GM21360 (cell line): ENCODE data around the gene ACP4.
"Not testable (repeated sequence)": the region's sequence is repeated elsewhere in the genome, so short reads cannot be mapped to it uniquely, and the experiment has no call there.

Source experiments
- ATAC-seq: cut with Tn5 transposase; IDR thresholded peaks from one replicate; pipeline ENCODE4 v1.9.1; 2021; ENCODE audit warnings: mild to moderate bottlenecking, moderate library complexity; ENCODE audit not compliant: unreplicated experiment

The ACP4 gene

DNA sequence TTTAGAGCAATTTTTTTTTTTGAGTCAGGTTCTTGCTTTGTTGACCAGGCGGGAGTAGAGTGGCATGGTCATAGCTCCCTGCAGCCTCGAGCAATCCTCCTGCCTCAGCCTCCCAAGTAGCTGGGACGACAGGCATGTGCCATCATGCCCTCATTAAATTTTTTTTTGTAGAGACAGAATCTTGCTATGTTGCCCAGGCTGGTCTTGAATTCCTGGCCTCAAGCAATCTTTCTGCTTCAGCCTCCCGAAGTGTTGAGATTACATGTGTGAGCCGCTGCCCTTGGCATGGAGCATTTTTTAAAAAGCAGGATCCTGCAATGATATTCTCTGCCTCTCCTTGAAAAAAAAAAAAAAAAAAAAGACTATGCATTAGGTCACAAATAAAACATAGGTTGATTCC is 14.1 kb upstream of the ACP4 start:
- ATAC-seq: no peak

DNA sequence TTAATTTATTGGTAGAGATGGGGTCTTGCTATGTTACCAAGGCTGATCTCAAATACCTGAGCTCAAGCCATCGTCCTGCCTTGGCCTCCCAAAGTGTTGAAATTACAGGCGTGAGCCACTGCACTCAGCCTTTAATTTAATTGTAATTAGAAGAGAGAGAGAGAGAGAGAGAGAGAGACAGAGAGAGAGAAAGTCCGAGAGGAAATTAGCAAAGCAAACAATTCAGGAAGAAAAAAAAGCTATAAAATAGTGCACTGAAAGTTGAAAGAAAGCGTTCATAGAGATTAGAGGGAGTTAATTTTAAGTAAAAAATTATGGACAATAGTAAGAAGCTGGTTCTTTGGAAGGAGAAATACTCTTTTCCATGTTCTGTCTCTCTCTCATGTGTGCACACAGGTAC is 13.0 kb upstream of the ACP4 start:
- ATAC-seq: no peak

DNA sequence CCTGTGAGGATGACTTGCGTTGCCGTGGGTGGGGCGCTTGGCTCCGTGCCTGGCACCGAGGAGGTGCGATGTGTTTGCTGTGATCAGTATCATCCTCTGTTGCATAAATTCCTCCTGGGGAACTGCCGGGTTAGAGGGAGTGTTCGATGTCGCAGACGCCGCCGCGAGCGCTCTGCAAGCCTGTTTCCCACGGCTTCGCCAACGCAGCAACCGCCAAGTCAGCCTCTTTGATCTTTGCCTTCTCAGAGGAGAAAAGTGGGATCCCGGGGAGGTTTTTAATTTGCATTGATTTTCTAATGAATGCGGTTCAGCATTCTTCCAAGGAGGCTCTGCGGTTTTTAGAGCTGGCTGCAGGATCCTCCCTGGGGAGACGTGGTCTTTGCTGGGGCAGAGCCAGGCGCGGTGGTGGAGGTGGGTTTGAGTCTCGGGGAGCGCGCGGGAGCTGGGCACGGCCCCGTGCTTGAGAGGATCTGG is 12.3 kb upstream of the ACP4 start:
- ATAC-seq: no peak

DNA sequence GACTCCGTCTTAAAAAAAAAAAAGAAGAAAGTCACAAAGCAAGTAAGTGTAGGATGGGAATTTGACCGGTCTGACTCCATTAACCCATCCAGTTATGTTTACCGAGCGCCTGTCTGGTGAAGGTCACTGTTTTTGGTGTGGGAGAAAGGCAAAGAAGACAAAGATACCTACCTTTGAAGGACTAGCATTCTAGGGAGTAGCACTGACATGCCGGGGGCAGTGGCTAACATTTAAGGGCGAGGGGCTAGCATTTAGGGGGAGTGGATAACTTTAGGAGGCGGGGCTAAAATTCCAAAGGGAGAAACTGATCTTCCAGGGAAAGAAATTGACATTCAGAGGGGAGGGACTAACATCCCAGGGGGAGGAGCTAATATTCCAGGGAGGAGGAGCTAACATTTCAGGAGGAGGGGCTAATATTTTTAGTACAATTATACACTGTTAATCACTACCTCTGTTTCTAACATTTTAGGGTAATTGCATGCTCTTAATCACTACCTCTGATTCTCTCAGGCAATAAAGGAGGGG is 11.2 kb upstream of the ACP4 start:
- ATAC-seq: no peak

DNA sequence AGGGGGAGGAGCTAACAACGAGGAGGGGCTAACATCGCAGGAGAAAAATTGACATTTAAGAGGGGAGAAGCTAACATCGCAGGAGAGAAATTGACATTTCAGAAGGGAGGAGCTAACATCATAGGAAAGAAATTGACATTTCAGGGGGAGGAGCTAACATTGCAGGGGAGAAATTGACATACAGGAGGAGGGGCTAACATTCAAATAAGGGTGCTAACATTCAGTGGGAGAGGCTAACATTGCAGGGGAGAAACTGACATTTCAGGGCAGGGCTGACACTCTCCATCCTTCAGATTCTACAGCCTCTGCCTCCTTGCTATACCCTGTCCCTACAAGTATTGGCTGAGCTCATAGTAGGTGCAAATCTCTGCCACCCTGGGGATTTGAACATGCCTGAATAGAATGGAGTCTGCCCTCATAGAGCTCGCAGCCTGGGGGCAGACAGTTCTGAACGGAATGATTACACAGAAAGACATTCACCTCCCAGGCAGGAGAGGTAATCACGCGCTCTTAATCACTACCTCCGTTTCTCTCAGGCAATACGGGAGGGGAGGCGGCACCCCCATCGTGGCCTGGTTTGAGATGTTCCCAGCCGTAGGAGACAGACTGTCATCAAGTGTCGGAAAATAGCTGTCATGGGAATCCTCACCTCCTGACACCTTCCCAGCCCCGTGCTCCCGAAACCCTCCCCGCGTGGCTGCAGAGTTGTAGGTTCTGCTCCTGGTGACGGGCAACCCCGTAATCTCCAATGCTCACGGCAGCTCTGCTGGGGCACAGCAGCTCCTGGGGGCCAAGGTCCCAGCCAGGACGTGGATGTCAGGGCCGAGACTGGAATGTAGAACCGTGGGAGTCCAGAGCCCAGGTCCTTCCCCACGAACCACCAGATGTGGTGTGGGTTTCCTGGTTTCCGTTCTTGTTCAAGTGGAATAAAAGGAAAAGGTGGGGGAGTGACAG is 10.4 kb upstream of the ACP4 start:
- ATAC-seq: no peak

DNA sequence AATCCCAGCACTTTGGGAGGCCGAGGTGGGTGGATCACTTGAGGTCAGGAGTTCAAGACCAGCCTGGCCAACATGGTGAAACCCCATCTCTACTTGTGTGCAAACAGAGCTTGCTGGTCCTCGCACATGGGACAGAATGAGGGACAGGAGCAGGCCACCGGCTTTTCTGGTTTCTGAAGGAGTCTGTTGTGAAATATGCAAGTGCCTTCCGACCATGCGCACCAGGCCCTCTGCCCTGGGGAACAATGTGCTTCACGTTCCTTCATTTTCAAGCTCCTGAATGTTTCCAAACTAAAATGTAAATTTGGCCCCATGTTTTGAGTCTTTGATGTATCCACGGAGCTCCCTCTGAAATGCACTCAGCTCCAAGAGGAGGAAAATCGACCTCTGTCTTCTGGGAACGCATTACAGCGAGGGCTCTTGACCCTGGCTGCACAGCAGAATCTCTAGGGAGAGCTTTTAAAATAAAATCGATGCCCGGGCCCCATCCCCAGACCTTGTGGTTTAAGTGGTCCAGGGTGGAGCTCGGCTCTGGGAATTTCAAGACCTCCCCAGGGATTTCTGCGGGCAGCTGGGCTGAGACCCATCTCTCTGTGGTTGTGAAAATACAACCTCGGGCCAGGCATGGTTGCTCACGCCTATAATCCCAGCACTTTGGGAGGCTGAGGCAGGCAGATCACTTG is 9.3 kb upstream of the ACP4 start:
- ATAC-seq: no peak

DNA sequence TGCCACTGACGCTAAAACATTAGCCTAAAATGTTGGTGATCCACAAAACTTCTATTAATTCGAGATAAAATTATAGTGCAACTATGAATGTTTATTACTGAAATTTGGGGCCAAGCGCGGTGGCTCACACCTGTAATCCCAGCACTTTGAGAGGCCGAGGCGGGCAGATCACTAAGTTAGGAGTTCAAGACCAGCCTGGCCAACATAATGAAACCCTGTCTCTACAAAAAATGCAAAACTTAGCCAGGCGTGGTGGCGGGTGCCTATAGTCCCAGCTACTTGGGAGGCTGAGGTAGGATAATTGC is 6.4 kb upstream of the ACP4 start:
- not testable (repeated sequence) for ATAC-seq

DNA sequence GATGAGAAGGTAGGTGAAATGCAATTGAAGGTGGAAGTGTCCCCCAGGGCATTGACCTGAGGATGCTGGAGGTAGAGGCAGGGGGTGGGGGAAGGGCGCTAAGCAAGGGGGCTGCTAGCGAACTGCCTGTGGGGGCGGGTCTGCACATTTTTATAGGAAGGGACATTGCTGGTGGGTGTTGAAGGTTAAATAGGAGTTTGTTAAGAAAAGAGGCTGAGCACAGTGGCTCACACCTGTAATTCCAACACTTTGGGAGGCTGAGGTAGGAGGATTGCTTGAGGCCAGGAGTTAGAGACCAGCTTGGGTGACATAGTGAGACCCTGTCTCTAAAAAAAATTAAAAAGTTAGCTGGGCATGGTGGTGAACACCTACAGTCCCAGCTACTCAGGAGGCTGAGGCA is 5.5 kb upstream of the ACP4 start:
- ATAC-seq: no peak

DNA sequence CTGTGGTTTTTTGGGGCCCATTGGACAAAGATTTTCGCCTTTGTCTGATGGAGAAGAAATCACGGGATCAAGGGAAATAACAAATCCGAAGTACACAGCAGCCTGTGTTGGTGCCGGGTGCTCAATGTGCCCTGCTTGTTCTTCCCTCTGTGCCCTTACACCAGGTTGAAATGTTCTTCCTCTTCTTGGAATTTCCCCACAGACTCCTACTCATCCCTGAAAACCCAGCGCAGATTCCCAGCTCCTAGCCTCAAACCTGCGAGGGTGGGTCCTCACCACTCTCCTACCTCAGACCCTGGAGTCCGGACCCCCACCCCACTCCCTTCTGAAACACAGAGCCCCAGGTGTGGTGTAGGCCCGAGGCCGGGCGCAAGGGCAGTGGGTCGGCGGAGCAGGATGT is 4.9 kb upstream of the ACP4 start:
- no peak for ATAC-seq

DNA sequence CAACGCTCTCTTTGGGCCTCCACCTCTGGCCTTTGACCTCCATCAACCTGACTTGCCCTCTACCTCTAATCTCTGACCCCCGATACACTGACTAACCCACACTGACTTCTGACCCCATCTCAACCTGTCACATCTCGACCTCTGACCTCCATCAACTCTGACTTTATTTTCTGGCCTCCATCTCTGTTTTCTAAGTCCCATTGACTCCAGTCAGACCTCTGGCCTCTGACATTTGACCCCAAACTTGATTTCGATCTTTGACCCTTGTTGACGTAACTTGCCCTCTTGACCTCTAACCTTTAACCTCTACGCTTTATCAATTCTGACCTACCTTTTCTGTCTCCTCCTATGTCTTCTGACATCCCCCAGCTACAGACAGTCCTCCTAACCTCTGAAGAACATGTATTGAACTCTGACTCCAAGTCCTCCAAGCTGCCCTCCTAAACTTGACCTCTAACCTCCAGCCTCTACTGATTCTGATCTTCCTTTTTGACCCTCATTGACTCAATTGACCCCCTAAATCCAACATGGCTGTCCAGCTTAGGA is 780 bp downstream of the ACP4 start:
- ATAC-seq: no peak

DNA sequence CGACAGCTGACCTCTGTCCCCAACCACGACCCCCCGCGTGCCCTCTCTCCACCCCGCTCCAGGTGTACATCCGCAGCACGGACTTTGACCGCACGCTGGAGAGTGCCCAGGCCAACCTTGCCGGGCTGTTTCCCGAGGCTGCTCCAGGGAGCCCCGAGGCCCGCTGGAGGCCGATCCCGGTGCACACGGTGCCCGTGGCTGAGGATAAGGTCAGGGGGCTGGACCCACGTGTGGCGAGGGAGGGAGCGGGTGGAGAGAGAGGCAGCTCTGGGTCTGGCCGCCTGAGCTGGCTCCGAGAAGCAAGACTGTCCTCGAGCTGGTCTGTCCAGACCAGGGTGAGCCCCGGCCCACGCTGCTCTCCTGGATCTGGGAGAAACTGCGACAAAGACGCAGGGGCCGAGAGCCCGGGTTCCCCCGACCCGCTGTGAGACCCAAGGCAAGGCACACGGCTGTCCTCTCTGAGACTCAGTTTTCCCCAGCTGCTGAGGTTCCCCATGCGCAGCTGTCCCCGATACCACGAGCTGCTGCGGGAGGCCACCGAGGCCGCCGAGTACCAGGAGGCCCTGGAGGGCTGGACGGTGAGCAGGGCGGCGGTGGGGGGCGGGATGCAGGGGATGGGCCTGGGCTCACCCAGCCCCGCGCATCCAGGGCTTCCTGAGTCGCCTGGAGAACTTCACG is 1.5 kb downstream of the ACP4 start:
- ATAC-seq: no peak

DNA sequence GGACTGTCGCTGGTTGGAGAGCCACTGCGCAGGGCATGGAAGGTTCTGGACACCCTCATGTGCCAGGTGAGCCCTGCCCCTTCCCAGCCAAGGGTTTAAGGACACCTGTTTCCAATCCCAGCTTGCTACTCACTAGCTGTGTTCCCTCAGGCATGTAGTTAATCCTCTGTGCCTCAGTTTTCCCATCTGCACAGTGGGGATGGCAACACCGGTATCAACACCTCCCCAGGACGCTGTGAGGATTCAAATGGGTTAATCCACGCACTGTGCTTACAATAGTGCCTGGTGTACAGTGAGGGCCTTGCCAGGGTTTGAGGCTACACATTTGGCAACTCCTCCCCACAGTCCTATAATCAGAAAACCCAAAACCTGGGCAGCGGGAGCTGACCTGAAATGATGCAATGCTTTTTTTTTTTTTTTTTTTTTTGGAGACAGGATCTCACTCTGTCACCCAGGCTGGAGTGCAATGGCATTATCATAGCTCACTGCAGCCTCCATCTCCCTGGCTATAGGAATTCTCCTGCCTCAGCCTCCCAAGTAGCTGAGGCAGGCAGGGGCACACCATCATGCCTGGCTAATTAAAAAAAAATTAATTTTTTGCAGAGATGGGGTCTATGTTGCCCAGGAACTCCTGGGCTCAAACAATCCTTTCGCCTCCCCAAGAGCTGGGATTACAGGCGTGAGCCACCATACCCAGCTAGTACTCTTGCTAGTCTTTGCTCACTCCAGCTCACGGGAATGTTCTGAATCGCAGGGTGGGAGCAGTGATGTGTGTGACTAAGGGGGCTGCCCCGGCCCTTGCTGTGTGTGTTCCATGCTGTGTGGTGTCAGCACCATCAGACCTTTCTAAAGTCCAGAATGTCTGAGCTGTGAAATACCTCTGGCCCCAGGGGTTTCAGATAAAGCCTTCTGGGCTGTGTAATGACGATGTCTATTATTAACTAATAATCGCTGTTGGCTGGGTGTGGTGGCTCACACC is 2.3 kb downstream of the ACP4 start:
- ATAC-seq: no peak

DNA sequence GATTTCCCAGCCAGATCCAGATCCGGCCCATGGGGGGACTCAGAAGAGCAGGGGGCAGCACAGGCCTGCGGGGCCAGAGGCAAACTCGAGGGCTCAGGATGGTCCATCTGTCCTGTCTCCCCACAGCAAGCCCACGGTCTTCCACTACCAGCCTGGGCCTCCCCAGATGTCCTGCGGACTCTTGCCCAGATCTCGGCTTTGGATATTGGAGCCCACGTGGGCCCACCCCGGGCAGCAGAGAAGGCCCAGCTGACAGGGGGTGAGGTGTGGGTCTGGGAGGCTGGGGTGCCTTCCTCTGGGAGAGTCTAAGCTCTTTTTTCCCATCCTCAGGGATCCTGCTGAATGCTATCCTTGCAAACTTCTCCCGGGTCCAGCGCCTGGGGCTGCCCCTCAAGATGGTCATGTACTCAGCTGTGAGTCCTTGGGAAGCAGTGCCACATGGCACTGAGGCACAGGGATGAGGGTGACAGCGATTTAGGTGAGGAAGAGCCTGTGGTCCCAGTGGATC is 3.4 kb downstream of the ACP4 start:
- no peak for ATAC-seq

DNA sequence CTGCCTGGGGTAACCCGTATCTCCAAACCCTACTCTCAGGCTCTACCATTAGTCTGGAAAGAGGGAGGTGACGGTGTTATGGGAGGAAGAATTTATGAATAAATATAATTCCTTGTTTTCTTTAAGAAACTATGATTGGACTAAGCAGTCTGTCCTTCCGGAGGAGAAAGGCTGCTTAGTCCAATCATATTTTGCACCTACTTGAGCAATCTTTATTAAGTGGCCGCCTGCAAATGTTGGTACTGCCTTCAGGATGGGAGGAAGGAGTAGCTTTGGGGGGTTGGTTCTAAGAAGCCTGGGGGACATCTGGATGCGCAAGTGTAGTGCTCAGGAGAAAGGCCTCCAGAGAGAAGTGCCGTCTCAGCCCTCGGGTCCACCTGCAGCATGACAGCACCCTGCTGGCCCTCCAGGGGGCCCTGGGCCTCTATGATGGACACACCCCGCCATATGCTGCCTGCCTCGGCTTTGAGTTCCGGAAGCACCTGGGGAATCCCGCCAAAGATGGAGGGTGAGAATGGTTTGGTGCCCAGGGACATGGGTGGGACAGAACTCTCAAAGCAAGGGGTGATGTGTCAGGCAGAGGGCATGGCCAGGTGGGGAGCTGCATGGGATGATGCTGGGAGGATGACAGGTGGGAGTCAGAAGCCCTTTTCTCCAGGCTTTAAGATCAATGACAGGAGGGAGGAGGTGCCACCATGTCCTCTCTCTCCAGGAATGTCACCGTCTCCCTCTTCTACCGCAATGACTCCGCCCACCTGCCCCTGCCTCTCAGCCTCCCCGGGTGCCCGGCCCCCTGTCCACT is 4.1 kb downstream of the ACP4 start:
- no peak for ATAC-seq

DNA sequence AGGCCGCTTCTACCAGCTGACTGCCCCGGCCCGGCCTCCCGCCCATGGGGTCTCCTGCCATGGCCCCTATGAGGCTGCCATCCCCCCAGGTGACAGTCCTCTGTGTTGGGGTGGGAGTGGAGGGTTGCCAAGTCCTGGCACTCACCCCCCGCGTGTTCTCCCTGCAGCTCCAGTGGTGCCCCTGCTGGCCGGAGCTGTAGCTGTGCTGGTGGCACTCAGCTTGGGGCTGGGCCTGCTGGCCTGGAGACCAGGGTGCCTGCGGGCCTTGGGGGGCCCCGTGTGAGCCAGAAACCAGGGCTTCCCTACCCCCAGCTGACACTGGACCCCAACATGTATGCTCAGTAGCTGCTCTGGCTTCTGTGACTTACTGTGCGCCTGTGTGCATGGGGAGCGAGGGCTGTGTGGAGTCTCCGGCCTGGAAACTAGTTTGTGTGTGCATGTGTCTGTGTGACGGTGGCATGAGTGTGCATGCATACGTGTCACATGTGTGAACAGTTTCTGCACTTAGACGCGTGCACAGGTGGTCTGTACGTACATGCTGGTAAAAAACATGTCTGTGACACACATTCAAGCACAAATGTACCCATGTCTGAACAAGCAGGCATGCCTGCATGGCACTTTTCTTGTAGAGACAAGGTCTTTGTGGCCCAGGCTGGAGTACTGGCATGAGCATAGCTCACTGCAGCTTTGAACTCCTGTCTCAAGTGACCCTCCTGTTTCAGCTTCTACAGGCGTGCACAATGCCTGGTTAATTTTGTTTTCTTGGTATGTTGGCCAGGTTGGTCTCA is 4.9 kb downstream of the ACP4 start:
- no peak for ATAC-seq

DNA sequence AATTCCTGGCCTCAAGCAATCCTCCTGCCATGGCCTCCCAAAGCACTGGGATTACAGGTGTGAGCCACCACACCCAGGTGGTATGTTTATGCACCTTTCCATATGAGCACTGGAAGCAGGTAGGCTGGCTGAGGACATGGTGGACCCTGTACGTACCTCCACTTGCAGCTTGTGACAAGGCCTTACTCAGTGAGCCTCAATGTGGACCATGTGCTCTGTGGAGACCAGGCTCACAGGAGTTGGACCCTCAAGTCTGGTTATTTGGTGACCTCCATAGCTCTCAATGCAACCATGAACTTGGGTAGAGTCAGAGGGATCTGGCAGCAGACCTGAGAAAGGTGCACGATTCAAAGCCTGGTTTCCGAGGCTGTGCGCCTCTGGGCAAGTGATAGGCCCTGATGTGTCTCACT is 5.5 kb downstream of the ACP4 start:
- ATAC-seq: no peak

DNA sequence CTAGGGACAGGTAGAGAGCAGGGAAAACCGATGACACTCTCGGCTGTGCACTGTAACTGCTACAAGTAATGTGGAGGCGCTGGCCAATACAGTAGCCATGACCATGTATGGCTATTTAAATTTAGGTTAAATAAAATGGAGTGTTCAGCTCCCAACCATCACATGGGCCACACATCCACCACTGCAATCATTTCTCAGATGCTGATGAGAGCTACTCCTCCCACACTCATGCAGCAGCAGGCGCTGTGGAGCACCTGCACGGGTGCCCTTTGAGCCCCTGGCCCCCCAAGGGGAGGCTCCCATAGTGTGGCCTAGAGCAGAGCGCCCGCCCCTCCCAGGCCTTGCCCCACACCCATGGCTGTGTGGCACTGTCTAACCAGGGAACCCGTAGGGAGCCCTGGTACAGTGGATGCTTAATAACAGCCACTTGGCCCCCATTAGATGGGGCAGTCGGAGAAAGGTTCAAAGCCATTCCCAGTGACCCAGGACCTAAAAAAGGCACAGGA is 6.0 kb downstream of the ACP4 start:
- ATAC-seq: no peak
